ENCODE data around the gene TRIM54. TPM values are rescaled to one million over a fixed set of nuclear protein-coding genes. Genes with fewer than 3 reads are reported as not detected.

Gene TRIM54
- total RNA-seq, 1 experiment from 2014 or later: 9.8 TPM

- TF ChIP-seq EZH2 (IDR thresholded peaks at IDR 0.05; ENCODE audit: low read depth): no peak
- TF ChIP-seq, protein P1, sequence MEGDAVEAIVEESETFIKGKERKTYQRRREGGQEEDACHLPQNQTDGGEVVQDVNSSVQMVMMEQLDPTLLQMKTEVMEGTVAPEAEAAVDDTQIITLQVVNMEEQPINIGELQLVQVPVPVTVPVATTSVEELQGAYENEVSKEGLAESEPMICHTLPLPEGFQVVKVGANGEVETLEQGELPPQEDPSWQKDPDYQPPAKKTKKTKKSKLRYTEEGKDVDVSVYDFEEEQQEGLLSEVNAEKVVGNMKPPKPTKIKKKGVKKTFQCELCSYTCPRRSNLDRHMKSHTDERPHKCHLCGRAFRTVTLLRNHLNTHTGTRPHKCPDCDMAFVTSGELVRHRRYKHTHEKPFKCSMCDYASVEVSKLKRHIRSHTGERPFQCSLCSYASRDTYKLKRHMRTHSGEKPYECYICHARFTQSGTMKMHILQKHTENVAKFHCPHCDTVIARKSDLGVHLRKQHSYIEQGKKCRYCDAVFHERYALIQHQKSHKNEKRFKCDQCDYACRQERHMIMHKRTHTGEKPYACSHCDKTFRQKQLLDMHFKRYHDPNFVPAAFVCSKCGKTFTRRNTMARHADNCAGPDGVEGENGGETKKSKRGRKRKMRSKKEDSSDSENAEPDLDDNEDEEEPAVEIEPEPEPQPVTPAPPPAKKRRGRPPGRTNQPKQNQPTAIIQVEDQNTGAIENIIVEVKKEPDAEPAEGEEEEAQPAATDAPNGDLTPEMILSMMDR (conservative IDR thresholded peaks at IDR 0.05): no peak
- Histone ChIP-seq H3K4me2 (no peak overlapping the region), H3K9me3 (ENCODE audit: insufficient read depth, low read depth) (no peaks in the 10 kb centered on the region), H3K27me3 (ENCODE audit: insufficient read depth, low read depth) (no peaks in the 10 kb centered on the region), H3K4me3 (no peak overlapping the region), H3F3A (ENCODE audit: insufficient read depth, low read depth) (no peaks in the 10 kb centered on the region), H2AFZ (no peak overlapping the region), H3K79me2 (ENCODE audit: low read depth) (no peaks in the 10 kb centered on the region), H4K20me1 (ENCODE audit: insufficient read depth) (no peaks in the 10 kb centered on the region), H3K4me1 (replicated peaks; ENCODE audit: insufficient read depth) (no peaks in the 10 kb centered on the region; the same call in 1 of the 2 replicates), H3K27ac (no peak overlapping the region), H3K9me2 (ENCODE audit: insufficient read depth) (no peaks in the 10 kb centered on the region), H3K36me3 (ENCODE audit: low read depth) (no peaks in the 10 kb centered on the region)
- no peak for DNase-seq
- ChIA-PET CTCF (no interaction called here), POLR2A (ENCODE audit: unreplicated experiment) (no interaction called here)
- BruUV-seq (replicated peaks): no TSS peak
- intact Hi-C loops (cut with micrococcal nuclease; ENCODE audit: unreplicated experiment): loop anchor here (5.0 kb wide), 1 partner anchor 37 kb away; no protein-coding TSS in a partner anchor
Measured at GRCh38 chr2:27304488-27305240, 22.4 kb downstream of the TRIM54 start.

- no peak overlapping the region for H2AFZ ChIP-seq
- intact Hi-C loops (cut with micrococcal nuclease; ENCODE audit: unreplicated experiment): no loop called here
- no peaks in the 10 kb centered on the region for H4K20me1 ChIP-seq (ENCODE audit: insufficient read depth)
- H3K27ac ChIP-seq: no peak overlapping the region
- no peak for TF ChIP-seq EZH2 (IDR thresholded peaks at IDR 0.05; ENCODE audit: low read depth)
- TF ChIP-seq, protein P1 (conservative IDR thresholded peaks at IDR 0.05): no peak
- ChIA-PET CTCF (no interaction called here), POLR2A (ENCODE audit: unreplicated experiment) (interaction anchor here (0.6 kb wide), 1 partner anchor 57 kb away, joined by 3 read pairs; no protein-coding TSS in a partner anchor)
- H3K9me2 ChIP-seq (ENCODE audit: insufficient read depth): no peaks in the 10 kb centered on the region
- H3K4me1 ChIP-seq (replicated peaks; ENCODE audit: insufficient read depth): no peaks in the 10 kb centered on the region; the same call in 1 of the 2 replicates
- no peaks in the 10 kb centered on the region for H3K27me3 ChIP-seq (ENCODE audit: insufficient read depth, low read depth)
- no peaks in the 10 kb centered on the region for H3K79me2 ChIP-seq (ENCODE audit: low read depth)
- H3K4me3 ChIP-seq: no peak overlapping the region
- no TSS peak for BruUV-seq (replicated peaks)
- no peaks in the 10 kb centered on the region for H3F3A ChIP-seq (ENCODE audit: insufficient read depth, low read depth)
- no peaks in the 10 kb centered on the region for H3K9me3 ChIP-seq (ENCODE audit: insufficient read depth, low read depth)
- no peak overlapping the region for H3K4me2 ChIP-seq
- no peaks in the 10 kb centered on the region for H3K36me3 ChIP-seq (ENCODE audit: low read depth)
- no peak for DNase-seq
Measured at GRCh38 chr2:27305516-27305915, 23.3 kb downstream of the TRIM54 start.

DNA sequence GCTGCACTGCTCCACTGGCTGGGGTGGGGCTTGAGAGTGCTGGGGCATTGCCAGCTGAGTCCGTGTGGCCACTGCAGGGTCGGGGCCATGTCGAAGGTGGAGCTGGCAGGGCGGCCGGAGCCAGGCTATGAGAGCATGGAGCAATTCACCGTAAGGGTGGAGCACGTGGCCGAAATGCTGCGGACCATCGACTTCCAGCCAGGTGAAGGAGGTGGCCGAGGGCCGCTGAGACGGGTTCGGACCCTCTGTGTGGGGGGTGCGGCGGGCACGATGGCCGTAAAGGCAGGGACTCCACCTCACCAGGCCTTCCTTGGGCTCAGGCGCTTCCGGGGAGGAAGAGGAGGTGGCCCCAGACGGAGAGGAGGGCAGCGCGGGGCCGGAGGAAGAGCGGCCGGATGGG is 23.9 kb downstream of the TRIM54 start:
- TF ChIP-seq, protein P1 (conservative IDR thresholded peaks at IDR 0.05): no peak
- TF ChIP-seq EZH2 (IDR thresholded peaks at IDR 0.05; ENCODE audit: low read depth): no peak

More for the DNA sequence above, 23.9 kb downstream of the TRIM54 start:
- intact Hi-C loops (cut with micrococcal nuclease; ENCODE audit: unreplicated experiment): no loop called here
- POLR2A ChIA-PET (ENCODE audit: unreplicated experiment): no interaction called here
- H3K9me3 ChIP-seq (ENCODE audit: insufficient read depth, low read depth): no peaks in the 10 kb centered on the region
- no peak overlapping the region for H3K4me3 ChIP-seq
- BruUV-seq (replicated peaks): no TSS peak
- H3K4me1 ChIP-seq (replicated peaks; ENCODE audit: insufficient read depth): no peaks in the 10 kb centered on the region; the same call in 1 of the 2 replicates
- no peak overlapping the region for H2AFZ ChIP-seq
- no peak overlapping the region for H3K27ac ChIP-seq
- H4K20me1 ChIP-seq (ENCODE audit: insufficient read depth): no peaks in the 10 kb centered on the region
- CTCF ChIA-PET: no interaction called here
- H3K79me2 ChIP-seq (ENCODE audit: low read depth): no peaks in the 10 kb centered on the region
- H3K27me3 ChIP-seq (ENCODE audit: insufficient read depth, low read depth): no peaks in the 10 kb centered on the region
- DNase-seq: no peak
- H3K4me2 ChIP-seq: no peak overlapping the region
- no peaks in the 10 kb centered on the region for H3K36me3 ChIP-seq (ENCODE audit: low read depth)
- H3K9me2 ChIP-seq (ENCODE audit: insufficient read depth): no peaks in the 10 kb centered on the region
- no peaks in the 10 kb centered on the region for H3F3A ChIP-seq (ENCODE audit: insufficient read depth, low read depth)
